Measurements from ENCODE around the gene PLAAT5. TPM values are rescaled to one million over a fixed set of nuclear protein-coding genes. Genes with fewer than 3 reads are reported as not detected.

The PLAAT5 gene
- total RNA-seq, 4 donors from 2014 or later: 0.13 to 1.3 (median 1.1) TPM; not detected in 1

- no peaks in the 10 kb centered on the region for H3K9me3 ChIP-seq
- DNase-seq: no peak
- no peak for TF ChIP-seq POLR2A (IDR thresholded peaks at IDR 0.05)
- TF ChIP-seq CTCF (IDR thresholded peaks at IDR 0.05): no peak
- H3K4me3 ChIP-seq: no peak overlapping the region
- peaks cover 0 to 51% (median 8%) of the 10 kb centered on the region in 3 donors for H3K4me1 ChIP-seq
- peaks cover 0 to 31% (median 0%) of the 10 kb centered on the region in 4 donors for H3K27me3 ChIP-seq
- intact Hi-C loops (cut with DNase I): no loop called here
- 100% methylated on average over 1 of the region's 1 CpG for WGBS, 2 donors
- H3K36me3 ChIP-seq: no peaks in the 10 kb centered on the region
- no peak overlapping the region for H3K27ac ChIP-seq
These were observed 1.5 kb upstream of the PLAAT5 start for GRCh38 chr11:63492441-63492840.

GRCh38 chr11:63491636-63492372, 837 bp upstream of the PLAAT5 start:
- 50% methylated on average over 11 of the region's 11 CpGs for WGBS, 2 donors
- Histone ChIP-seq H3K9me3 (no peaks in the 10 kb centered on the region), H3K27ac (peak overlapping the region in 2 of 4 donors; percentile 59 to 81), H3K36me3 (no peaks in the 10 kb centered on the region), H3K4me1 (peaks cover 0 to 51% (median 8%) of the 10 kb centered on the region in 3 donors), H3K4me3 (peak overlapping the region in 3 of 4 donors; percentile 39 to 68 (median 55)), H3K27me3 (peaks cover 0 to 28% (median 0%) of the 10 kb centered on the region in 4 donors)
- no peak for TF ChIP-seq CTCF (IDR thresholded peaks at IDR 0.05)
- TF ChIP-seq POLR2A (IDR thresholded peaks at IDR 0.05): no peak
- intact Hi-C loops (cut with DNase I): no loop called here
- no peak for DNase-seq

- TF ChIP-seq CTCF (IDR thresholded peaks at IDR 0.05) (no peak), POLR2A (IDR thresholded peaks at IDR 0.05) (no peak)
- DNase-seq: no peak
- WGBS, 2 donors: 1 to 5% methylated on average over 11 to 13 of the region's 13 CpGs
- H3K4me1 ChIP-seq: peaks cover 0 to 51% (median 8%) of the 10 kb centered on the region in 3 donors
- intact Hi-C loops (cut with DNase I): no loop called here
- H3K9me3 ChIP-seq: no peaks in the 10 kb centered on the region
- H3K27me3 ChIP-seq: peaks cover 0 to 28% (median 0%) of the 10 kb centered on the region in 4 donors
- H3K4me3 ChIP-seq: peak overlapping the region; percentile 39 to 68 (median 47)
- H3K36me3 ChIP-seq: no peaks in the 10 kb centered on the region
- H3K27ac ChIP-seq: peak overlapping the region; percentile 59 to 81 (median 72)
These were observed 247 bp upstream of the PLAAT5 start for GRCh38 chr11:63491240-63491587.

GRCh38 chr11:63489879-63490278, 1.1 kb downstream of the PLAAT5 start:
- H3K27ac ChIP-seq: peak overlapping the region in 3 of 4 donors; percentile 59 to 81 (median 81)
- H3K4me3 ChIP-seq: peak overlapping the region in 1 of 4 donors; percentile 68
- H3K4me1 ChIP-seq: peaks cover 0 to 46% (median 8%) of the 10 kb centered on the region in 3 donors
- WGBS, 2 donors: 29 to 78% methylated on average over 3 of the region's 3 CpGs
- peaks cover 0 to 28% (median 0%) of the 10 kb centered on the region in 4 donors for H3K27me3 ChIP-seq
- DNase-seq: no peak
- no peak for TF ChIP-seq CTCF (IDR thresholded peaks at IDR 0.05)
- TF ChIP-seq POLR2A (IDR thresholded peaks at IDR 0.05): no peak
- no peaks in the 10 kb centered on the region for H3K36me3 ChIP-seq
- intact Hi-C loops (cut with DNase I): no loop called here
- H3K9me3 ChIP-seq: peaks cover 0 to 12% (median 0%) of the 10 kb centered on the region in 3 donors

- H3K27ac ChIP-seq: peak overlapping the region in 1 of 4 donors; percentile 81
- DNase-seq: no peak
- H3K4me1 ChIP-seq: peaks cover 0 to 36% (median 8%) of the 10 kb centered on the region in 3 donors
- no peak overlapping the region for H3K4me3 ChIP-seq
- no peaks in the 10 kb centered on the region for H3K36me3 ChIP-seq
- TF ChIP-seq POLR2A (IDR thresholded peaks at IDR 0.05) (no peak), CTCF (IDR thresholded peaks at IDR 0.05) (no peak)
- peaks cover 0 to 28% (median 0%) of the 10 kb centered on the region in 4 donors for H3K27me3 ChIP-seq
- intact Hi-C loops (cut with DNase I): no loop called here
- 68 to 83% methylated on average over 1 of the region's 1 CpG for WGBS, 2 donors
- H3K9me3 ChIP-seq: peaks cover 0 to 12% (median 0%) of the 10 kb centered on the region in 3 donors
These were observed 2.2 kb downstream of the PLAAT5 start for GRCh38 chr11:63488789-63489188.
